Stimulated activated CD4-positive, alpha-beta T cell treated with anti-CD3 and anti-CD28 coated beads, Interleukin-2, amount 100 ng/mL, for 48 hours (primary cell): Measurements from ENCODE around the gene SEMA4A.

ENCODE experiments used
- DNase-seq, 2 donors: peaks; one replicate each; pipeline ENCODE4 v3.0.0-alpha.2; 2020

Gene SEMA4A

GRCh38 chr1:156136970-156137483 is 16.4 kb upstream of the SEMA4A start:
- no peak for DNase-seq

GRCh38 chr1:156138458-156138867 is 14.9 kb upstream of the SEMA4A start:
- no peak for DNase-seq

GRCh38 chr1:156140879-156141707 is 12.3 kb upstream of the SEMA4A start:
- DNase-seq, result peak; percentile 41 to 50

- no peak for DNase-seq
These were observed 9.5 kb upstream of the SEMA4A start for GRCh38 chr1:156143765-156144489.

GRCh38 chr1:156144742-156145141 is 8.6 kb upstream of the SEMA4A start:
- DNase-seq, result no peak

- no peak for DNase-seq
These were observed 7.8 kb upstream of the SEMA4A start for GRCh38 chr1:156145650-156146019.

- DNase-seq, result no peak
These were observed 7.2 kb upstream of the SEMA4A start for GRCh38 chr1:156146020-156146768.

- DNase-seq, result no peak
These were observed 6.5 kb upstream of the SEMA4A start for GRCh38 chr1:156146769-156147405.

- DNase-seq, result no peak
These were observed 5.2 kb upstream of the SEMA4A start for GRCh38 chr1:156148216-156148615.

- no peak for DNase-seq
These were observed 3.7 kb upstream of the SEMA4A start for GRCh38 chr1:156149374-156150332.

GRCh38 chr1:156150333-156151011 is 2.9 kb upstream of the SEMA4A start:
- DNase-seq, result no peak

- DNase-seq, result no peak
These were observed 2.2 kb upstream of the SEMA4A start for GRCh38 chr1:156151093-156151688.

GRCh38 chr1:156152628-156153027 is 757 bp upstream of the SEMA4A start:
- no peak for DNase-seq

- DNase-seq, result peak; percentile 42 to 58
These were observed 948 bp downstream of the SEMA4A start for GRCh38 chr1:156154317-156154749.

GRCh38 chr1:156155756-156156510 is 2.5 kb downstream of the SEMA4A start:
- no peak for DNase-seq

GRCh38 chr1:156157506-156157905 is 4.1 kb downstream of the SEMA4A start:
- no peak for DNase-seq

GRCh38 chr1:156157966-156158365 is 4.6 kb downstream of the SEMA4A start:
- DNase-seq, result no peak

GRCh38 chr1:156160000-156160742 is 6.8 kb downstream of the SEMA4A start:
- no peak for DNase-seq

- peak; percentile 69 to 74 for DNase-seq
These were observed 7.4 kb downstream of the SEMA4A start for GRCh38 chr1:156160743-156161171.
